Hepatocyte (in vitro differentiated cells): ENCODE measurements around the gene C2CD4A. TPM values are rescaled to one million over a fixed set of nuclear protein-coding genes. Genes with fewer than 3 reads are reported as not detected.

Experiments
- DNase-seq: peaks from one replicate; pipeline ENCODE4 v3.0.0-alpha.2; 2016; ENCODE audit warnings: low spot score
- H2AFZ ChIP-seq: fragments of 200-600 bp; sonication (generic); 2 replicates; pipeline ENCODE4 v1.6.0; 2016; ENCODE audit warnings: antibody characterized with exemption, mild to moderate bottlenecking
- H3K27ac ChIP-seq: fragments of 200-600 bp; sonication (generic); 2 replicates; pipeline ENCODE4 v1.5.1; 2016; ENCODE audit warnings: mild to moderate bottlenecking
- H3K27me3 ChIP-seq: fragments of 200-600 bp; sonication (generic); 2 replicates; pipeline ENCODE4 v1.6.1; 2016
- H3K36me3 ChIP-seq: fragments of 200-600 bp; sonication (generic); replicated peaks from 2 replicates; pipeline ENCODE4 v1.5.1; 2016; ENCODE audit warnings: low read depth; ENCODE audit not compliant: insufficient read depth
- H3K4me1 ChIP-seq: fragments of 200-600 bp; sonication (generic); 2 replicates; pipeline ENCODE4 v1.5.1; 2016; ENCODE audit warnings: mild to moderate bottlenecking, moderate library complexity; ENCODE audit not compliant: insufficient read depth
- H3K4me2 ChIP-seq: fragments of 200-600 bp; sonication (generic); 2 replicates; pipeline ENCODE4 v1.6.0; 2016
- H3K4me3 ChIP-seq: fragments of 200-600 bp; sonication (generic); 2 replicates; pipeline ENCODE4 v1.5.1; 2016; ENCODE audit warnings: mild to moderate bottlenecking
- H3K79me2 ChIP-seq: fragments of 200-600 bp; sonication (generic); 2 replicates; pipeline ENCODE4 v1.6.0; 2017; ENCODE audit warnings: mild to moderate bottlenecking
- H3K9me2 ChIP-seq: fragments of 200-600 bp; sonication (generic); replicated peaks from 2 replicates; pipeline ENCODE4 v1.6.0; 2017; ENCODE audit warnings: mild to moderate bottlenecking; ENCODE audit not compliant: insufficient read depth
- H3K9me3 ChIP-seq: fragments of 200-600 bp; sonication (generic); 2 replicates; pipeline ENCODE4 v1.5.1; 2016; ENCODE audit warnings: low read depth, mild to moderate bottlenecking
- H4K20me1 ChIP-seq: fragments of 200-600 bp; sonication (generic); 2 replicates; pipeline ENCODE4 v1.6.0; 2016; ENCODE audit warnings: mild to moderate bottlenecking; ENCODE audit not compliant: insufficient read depth, poor library complexity, severe bottlenecking
- CTCF ChIP-seq: fragments of 200-600 bp; sonication (generic); IDR thresholded peaks from 2 replicates; pipeline ENCODE4 v1.5.1; 2016; ENCODE audit warnings: antibody characterized with exemption, mild to moderate bottlenecking; ENCODE audit not compliant: poor library complexity
- EZH2 ChIP-seq: fragments of 200-600 bp; sonication (generic); IDR thresholded peaks from 2 replicates; pipeline ENCODE4 v1.6.1; 2016; ENCODE audit warnings: antibody characterized with exemption, mild to moderate bottlenecking, borderline replicate concordance
- EZH2phosphoT487 ChIP-seq: fragments of 200-600 bp; sonication (generic); IDR thresholded peaks from one replicate; pipeline ENCODE4 v1.6.1; 2018; ENCODE audit warnings: antibody characterized with exemption, mild to moderate bottlenecking, low read depth, moderate library complexity; ENCODE audit not compliant: unreplicated experiment, severe bottlenecking
- WGBS: methylation state at CpG from one replicate; pipeline ENCODE4 v1.1.6; 2016; ENCODE audit warnings: low lambda C conversion rate; ENCODE audit errors: missing lambda C conversion rate; 5-methylcytosine and 5-hydroxymethylcytosine counted together
- polyA plus RNA-seq: library from polyadenylated mRNA; unstranded; fragments of >200 nt; fragmentation: Nextera tagmentation; extraction: Ambion mirVana; gene quantifications from 2 replicates; pipeline ENCODE4 v1.2.1, GENCODE V29; 2016
- total RNA-seq: library from RNA; depleted of rRNA; stranded (reverse); fragments of >200 nt; gene quantifications from 2 replicates; pipeline ENCODE4 v1.2.3, GENCODE V29; 2014

The C2CD4A gene
- total and polyA plus RNA-seq, 2 experiments from 2014 or later: 0.13 to 0.60 TPM

GRCh38 chr15:62059108-62059815, 7.5 kb upstream of the C2CD4A start:
- no peaks in the 10 kb centered on the region for H3K9me3 ChIP-seq
- H3K27me3 ChIP-seq: no peaks in the 10 kb centered on the region
- H2AFZ ChIP-seq: peak overlapping the region; percentile 88
- 21% methylated on average over 13 of the region's 13 CpGs for WGBS
- H3K27ac ChIP-seq: peak overlapping the region; percentile 92
- TF ChIP-seq EZH2: no peak
- no peak for TF ChIP-seq EZH2phosphoT487
- no peaks in the 10 kb centered on the region for H3K9me2 ChIP-seq
- H3K4me1 ChIP-seq: peaks cover 2% of the 10 kb centered on the region
- peaks cover 46% of the 10 kb centered on the region for H3K79me2 ChIP-seq
- no peaks in the 10 kb centered on the region for H3K36me3 ChIP-seq
- DNase-seq: no peak
- H3K4me2 ChIP-seq: peak overlapping the region; percentile 92
- peaks cover 11% of the 10 kb centered on the region for H4K20me1 ChIP-seq
- H3K4me3 ChIP-seq: peak overlapping the region; percentile 94

- peak; percentile 69 for DNase-seq
- H3K4me1 ChIP-seq: peaks cover 2% of the 10 kb centered on the region
These were observed 7.0 kb upstream of the C2CD4A start for GRCh38 chr15:62059816-62060112.

GRCh38 chr15:62060113-62060895, 6.5 kb upstream of the C2CD4A start, which contains the start of gene VPS13C:
Gene VPS13C (minus strand): TSS chr15:62060447. CDS start chr15:62060374, 73 bp downstream.
- peak within 1 kb of the TSS; percentile 92 for H3K4me2 ChIP-seq
- H3K9me3 ChIP-seq: no peaks in the 10 kb centered on the region
- peak; percentile 97 for DNase-seq
- H3K4me3 ChIP-seq: peak within 1 kb of the TSS; percentile 94
- peak; percentile 63 for TF ChIP-seq CTCF
- TF ChIP-seq EZH2: no peak
- peaks cover 11% of the 10 kb centered on the region for H4K20me1 ChIP-seq
- H3K4me1 ChIP-seq: peaks cover 2% of the 10 kb centered on the region
- no peaks in the 10 kb centered on the region for H3K36me3 ChIP-seq
- H3K27me3 ChIP-seq: no peaks in the 10 kb centered on the region
- WGBS: 2% methylated on average over 63 of the region's 73 CpGs
- peak within 1 kb of the TSS; percentile 92 for H3K27ac ChIP-seq
- H3K79me2 ChIP-seq: peaks cover 36% of the 10 kb centered on the region
- no peaks in the 10 kb centered on the region for H3K9me2 ChIP-seq
- peak within 1 kb of the TSS; percentile 88 for H2AFZ ChIP-seq

More at GRCh38 chr15:62059816-62060112, 7.0 kb upstream of the C2CD4A start:
- Histone ChIP-seq H3K4me2 (peak overlapping the region; percentile 92), H4K20me1 (peaks cover 11% of the 10 kb centered on the region), H3K27ac (peak overlapping the region; percentile 92), H3K79me2 (peaks cover 41% of the 10 kb centered on the region), H2AFZ (peak overlapping the region; percentile 88), H3K9me2 (no peaks in the 10 kb centered on the region), H3K4me3 (peak overlapping the region; percentile 94), H3K9me3 (no peaks in the 10 kb centered on the region), H3K36me3 (no peaks in the 10 kb centered on the region), H3K27me3 (no peaks in the 10 kb centered on the region)
- 0% methylated on average over 6 of the region's 19 CpGs for WGBS
- TF ChIP-seq EZH2phosphoT487 (no peak), CTCF (no peak), EZH2 (no peak)

GRCh38 chr15:62060896-62061280, 5.9 kb upstream of the C2CD4A start:
- Histone ChIP-seq H3K9me3 (no peaks in the 10 kb centered on the region), H3K27me3 (peaks cover 5% of the 10 kb centered on the region), H4K20me1 (peaks cover 11% of the 10 kb centered on the region), H3K4me1 (peaks cover 2% of the 10 kb centered on the region), H3K4me3 (peak overlapping the region; percentile 66), H3K36me3 (no peaks in the 10 kb centered on the region), H3K79me2 (peaks cover 30% of the 10 kb centered on the region), H3K27ac (peak overlapping the region; percentile 73), H3K9me2 (no peaks in the 10 kb centered on the region), H3K4me2 (peak overlapping the region; percentile 92), H2AFZ (peak overlapping the region; percentile 79)
- WGBS: 39% methylated on average over 12 of the region's 12 CpGs
- TF ChIP-seq EZH2 (no peak), EZH2phosphoT487 (no peak), CTCF (no peak)
- no peak for DNase-seq
